PC-9 (cell line): ENCODE results near the gene FGF9.

Experiments used
- EZH2 ChIP-seq: fragments of 200-600 bp; sonication (generic); IDR thresholded peaks from 2 replicates; pipeline ENCODE4 v1.8.0; 2017; ENCODE audit warnings: antibody characterized with exemption, low read depth
- TF ChIP-seq, protein P1 (sequence below): fragments of 200-600 bp; sonication (generic); conservative IDR thresholded peaks from 2 replicates; pipeline ENCODE4 v1.6.1; 2017; ENCODE audit warnings: mixed run types, antibody characterized with exemption, mild to moderate bottlenecking, moderate library complexity

DNA sequence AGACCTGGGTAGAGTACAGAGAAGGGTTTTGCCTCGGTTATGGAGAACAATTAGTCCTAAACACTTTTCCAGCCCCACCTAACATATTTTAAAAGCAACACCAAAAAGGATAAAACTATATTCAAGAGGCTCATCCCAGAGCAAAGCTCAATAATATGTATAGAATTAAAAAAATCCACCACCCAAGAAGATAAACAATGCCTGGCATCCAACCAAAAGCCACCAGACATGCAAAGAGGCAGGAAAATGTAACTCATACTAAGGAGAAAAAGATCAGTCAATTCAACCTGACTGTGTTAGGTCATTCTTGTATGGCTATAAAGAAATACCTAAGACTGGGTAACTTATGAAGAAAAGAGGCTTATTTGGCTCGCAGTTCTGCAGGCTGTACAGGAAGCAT lies 39.3 kb downstream of the FGF9 start:
- TF ChIP-seq, protein P1, sequence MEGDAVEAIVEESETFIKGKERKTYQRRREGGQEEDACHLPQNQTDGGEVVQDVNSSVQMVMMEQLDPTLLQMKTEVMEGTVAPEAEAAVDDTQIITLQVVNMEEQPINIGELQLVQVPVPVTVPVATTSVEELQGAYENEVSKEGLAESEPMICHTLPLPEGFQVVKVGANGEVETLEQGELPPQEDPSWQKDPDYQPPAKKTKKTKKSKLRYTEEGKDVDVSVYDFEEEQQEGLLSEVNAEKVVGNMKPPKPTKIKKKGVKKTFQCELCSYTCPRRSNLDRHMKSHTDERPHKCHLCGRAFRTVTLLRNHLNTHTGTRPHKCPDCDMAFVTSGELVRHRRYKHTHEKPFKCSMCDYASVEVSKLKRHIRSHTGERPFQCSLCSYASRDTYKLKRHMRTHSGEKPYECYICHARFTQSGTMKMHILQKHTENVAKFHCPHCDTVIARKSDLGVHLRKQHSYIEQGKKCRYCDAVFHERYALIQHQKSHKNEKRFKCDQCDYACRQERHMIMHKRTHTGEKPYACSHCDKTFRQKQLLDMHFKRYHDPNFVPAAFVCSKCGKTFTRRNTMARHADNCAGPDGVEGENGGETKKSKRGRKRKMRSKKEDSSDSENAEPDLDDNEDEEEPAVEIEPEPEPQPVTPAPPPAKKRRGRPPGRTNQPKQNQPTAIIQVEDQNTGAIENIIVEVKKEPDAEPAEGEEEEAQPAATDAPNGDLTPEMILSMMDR, result no peak
- TF ChIP-seq EZH2, result no peak
